ENCODE data around the gene HPF1.
A peak's percentile ranks its signal among the peaks of the same experiment; 100 is the strongest.

The HPF1 gene

DNA sequence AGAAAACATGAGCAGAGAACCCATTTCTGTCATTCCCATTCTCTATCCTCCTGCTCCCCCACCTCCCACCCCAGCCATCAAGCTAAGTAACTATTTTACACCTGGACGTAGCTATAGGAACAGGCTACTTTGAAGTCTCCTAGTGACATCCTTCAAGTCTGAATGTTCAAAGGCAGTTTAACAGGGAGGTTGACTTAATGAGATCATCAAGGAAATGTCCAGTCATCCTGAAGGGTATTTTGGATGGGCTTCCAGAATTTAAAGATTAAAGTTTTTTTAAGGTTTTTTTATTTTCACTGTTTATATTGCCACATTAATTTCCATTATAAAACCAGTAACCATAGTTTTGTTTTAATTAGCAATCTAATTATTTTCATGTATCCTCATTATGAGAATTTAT, 41.1 kb downstream of the HPF1 start:
- Histone ChIP-seq H2BK12ac (ENCODE audit: low read length in 2 of 2) (no peak overlapping the region), H3K27ac (ENCODE audit: low read length, poor library complexity, severe bottlenecking) (no peak overlapping the region), H3K4ac (ENCODE audit: low read depth in 1 of 2, low read length in 2 of 2) (no peak overlapping the region), H3K4me2 (ENCODE audit: low read length, poor library complexity, severe bottlenecking) (no peak overlapping the region), H3K9ac (ENCODE audit: low read length) (no peak overlapping the region), H2BK5ac (ENCODE audit: low read depth, low read length, poor library complexity, severe bottlenecking) (no peak overlapping the region), H3K14ac (ENCODE audit: low read length in 2 of 2) (no peak overlapping the region), H3K9me3 (ENCODE audit: control insufficient read depth, low read length) (no peaks in the 10 kb centered on the region), H4K8ac (ENCODE audit: low read length) (no peak overlapping the region), H3K4me3 (ENCODE audit: insufficient read depth in 1 of 2, low read depth in 1 of 2, low read length in 2 of 2) (no peak overlapping the region), H3K18ac (ENCODE audit: low read depth in 1 of 2, low read length in 2 of 2) (no peak overlapping the region), H2BK120ac (ENCODE audit: low read depth, low read length) (no peak overlapping the region), H3K27me3 (ENCODE audit: control insufficient read depth in 1 of 2, insufficient read depth in 1 of 2, low read length in 2 of 2) (no peaks in the 10 kb centered on the region), H2AK5ac (ENCODE audit: low read length, severe bottlenecking) (no peak overlapping the region), H3K4me1 (ENCODE audit: control insufficient read depth, insufficient read depth, low read depth, low read length) (no peaks in the 10 kb centered on the region), H2AFZ (ENCODE audit: low read depth, low read length) (no peak overlapping the region), H3K36me3 (ENCODE audit: control insufficient read depth in 1 of 2, insufficient read depth in 2 of 2, low read depth in 1 of 2, low read length in 2 of 2) (peaks cover 6 to 72% of the 10 kb centered on the region in 2 experiments), H2BK15ac (ENCODE audit: low read depth, poor library complexity, severe bottlenecking) (no peak overlapping the region), H4K91ac (ENCODE audit: low read length) (no peak overlapping the region), H3K23ac (ENCODE audit: low read length in 2 of 2) (no peak overlapping the region), H3K79me1 (replicated peaks; ENCODE audit: low read length, poor library complexity, severe bottlenecking) (peaks cover 4% of the 10 kb centered on the region)
- 100% methylated on average over 1 of the region's 1 CpG for WGBS
- DNase-seq, result no peak

GRCh38 chr4:169715826-169716225, 41.9 kb downstream of the HPF1 start:
- Histone ChIP-seq H4K8ac (ENCODE audit: low read length) (no peak overlapping the region), H3K14ac (ENCODE audit: low read length in 2 of 2) (no peak overlapping the region), H3K23ac (ENCODE audit: low read length in 2 of 2) (no peak overlapping the region), H3K4me1 (ENCODE audit: control insufficient read depth, insufficient read depth, low read depth, low read length) (no peaks in the 10 kb centered on the region), H2BK15ac (ENCODE audit: low read depth, poor library complexity, severe bottlenecking) (no peak overlapping the region), H3K36me3 (ENCODE audit: control insufficient read depth in 1 of 2, insufficient read depth in 2 of 2, low read depth in 1 of 2, low read length in 2 of 2) (peaks cover 6 to 63% of the 10 kb centered on the region in 2 experiments), H3K4me3 (ENCODE audit: insufficient read depth in 1 of 2, low read depth in 1 of 2, low read length in 2 of 2) (no peak overlapping the region), H3K79me1 (replicated peaks; ENCODE audit: low read length, poor library complexity, severe bottlenecking) (peaks cover 4% of the 10 kb centered on the region), H3K9me3 (ENCODE audit: control insufficient read depth, low read length) (no peaks in the 10 kb centered on the region), H2BK12ac (ENCODE audit: low read length in 2 of 2) (no peak overlapping the region), H3K27me3 (ENCODE audit: control insufficient read depth in 1 of 2, insufficient read depth in 1 of 2, low read length in 2 of 2) (no peaks in the 10 kb centered on the region), H2BK120ac (ENCODE audit: low read depth, low read length) (no peak overlapping the region), H2AFZ (ENCODE audit: low read depth, low read length) (no peak overlapping the region), H3K4me2 (ENCODE audit: low read length, poor library complexity, severe bottlenecking) (no peak overlapping the region), H2AK5ac (ENCODE audit: low read length, severe bottlenecking) (no peak overlapping the region), H3K9ac (ENCODE audit: low read length) (no peak overlapping the region), H4K91ac (ENCODE audit: low read length) (no peak overlapping the region), H3K18ac (ENCODE audit: low read depth in 1 of 2, low read length in 2 of 2) (no peak overlapping the region), H3K4ac (ENCODE audit: low read depth in 1 of 2, low read length in 2 of 2) (no peak overlapping the region), H3K27ac (ENCODE audit: low read length, poor library complexity, severe bottlenecking) (no peak overlapping the region), H2BK5ac (ENCODE audit: low read depth, low read length, poor library complexity, severe bottlenecking) (no peak overlapping the region)
- no peak for DNase-seq
- no CpG with 5 or more reads among the region's 2 CpGs for WGBS

GRCh38 chr4:169707958-169708643, 49.6 kb downstream of the HPF1 start:
- no peak overlapping the region for H3K23ac ChIP-seq (ENCODE audit: low read length in 2 of 2)
- no peak overlapping the region for H2BK120ac ChIP-seq (ENCODE audit: low read depth, low read length)
- H3K4me3 ChIP-seq (ENCODE audit: insufficient read depth in 1 of 2, low read depth in 1 of 2, low read length in 2 of 2), result no peak overlapping the region
- no peak overlapping the region for H3K4ac ChIP-seq (ENCODE audit: low read depth in 1 of 2, low read length in 2 of 2)
- peaks cover 10 to 59% of the 10 kb centered on the region in 2 experiments for H3K36me3 ChIP-seq (ENCODE audit: control insufficient read depth in 1 of 2, insufficient read depth in 2 of 2, low read depth in 1 of 2, low read length in 2 of 2)
- H3K27me3 ChIP-seq (ENCODE audit: control insufficient read depth in 1 of 2, insufficient read depth in 1 of 2, low read length in 2 of 2), result no peaks in the 10 kb centered on the region
- H3K27ac ChIP-seq (ENCODE audit: low read length, poor library complexity, severe bottlenecking), result no peak overlapping the region
- H3K4me2 ChIP-seq (ENCODE audit: low read length, poor library complexity, severe bottlenecking), result no peak overlapping the region
- no peak overlapping the region for H4K8ac ChIP-seq (ENCODE audit: low read length)
- H2BK15ac ChIP-seq (ENCODE audit: low read depth, poor library complexity, severe bottlenecking), result no peak overlapping the region
- H3K18ac ChIP-seq (ENCODE audit: low read depth in 1 of 2, low read length in 2 of 2), result no peak overlapping the region
- no peaks in the 10 kb centered on the region for H3K4me1 ChIP-seq (ENCODE audit: control insufficient read depth, insufficient read depth, low read depth, low read length)
- peak overlapping the region; percentile 46 for H3K9ac ChIP-seq (ENCODE audit: low read length)
- peaks cover 9% of the 10 kb centered on the region for H3K79me1 ChIP-seq (replicated peaks; ENCODE audit: low read length, poor library complexity, severe bottlenecking)
- no peaks in the 10 kb centered on the region for H3K9me3 ChIP-seq (ENCODE audit: control insufficient read depth, low read length)
- DNase-seq, result no peak
- no peak overlapping the region for H2AK5ac ChIP-seq (ENCODE audit: low read length, severe bottlenecking)
- H2BK5ac ChIP-seq (ENCODE audit: low read depth, low read length, poor library complexity, severe bottlenecking), result no peak overlapping the region
- no peak overlapping the region for H2AFZ ChIP-seq (ENCODE audit: low read depth, low read length)
- no peak overlapping the region for H2BK12ac ChIP-seq (ENCODE audit: low read length in 2 of 2)
- 89% methylated on average over 2 of the region's 2 CpGs for WGBS
- H3K14ac ChIP-seq (ENCODE audit: low read length in 2 of 2), result no peak overlapping the region
- H4K91ac ChIP-seq (ENCODE audit: low read length), result no peak overlapping the region

DNA sequence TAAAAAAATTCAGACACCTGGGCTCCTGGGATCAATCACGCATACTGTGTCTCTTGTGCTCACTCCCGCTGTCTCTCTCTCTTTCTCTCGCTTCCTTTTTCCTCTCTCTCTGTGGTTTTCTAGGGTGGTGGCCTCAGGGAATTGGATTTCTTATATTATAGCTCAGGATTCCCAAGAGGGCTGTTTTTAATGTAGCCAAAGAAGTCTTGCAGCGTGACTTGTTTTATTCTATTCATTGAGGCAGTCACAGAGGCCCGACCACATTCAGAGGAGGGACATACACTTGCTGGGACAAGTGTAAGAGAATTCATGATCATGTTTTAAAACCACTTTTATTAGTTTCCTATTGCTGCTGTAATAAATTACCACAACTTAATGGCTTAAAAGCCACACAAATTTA, 59.4 kb downstream of the HPF1 start:
- Histone ChIP-seq H3K9me3 (ENCODE audit: control insufficient read depth, low read length) (no peaks in the 10 kb centered on the region), H3K27me3 (ENCODE audit: control insufficient read depth in 1 of 2, insufficient read depth in 1 of 2, low read length in 2 of 2) (no peaks in the 10 kb centered on the region), H2BK120ac (ENCODE audit: low read depth, low read length) (no peak overlapping the region), H3K4ac (ENCODE audit: low read depth in 1 of 2, low read length in 2 of 2) (no peak overlapping the region), H3K23ac (ENCODE audit: low read length in 2 of 2) (no peak overlapping the region), H3K27ac (ENCODE audit: low read length, poor library complexity, severe bottlenecking) (no peak overlapping the region), H3K4me3 (ENCODE audit: insufficient read depth in 1 of 2, low read depth in 1 of 2, low read length in 2 of 2) (no peak overlapping the region), H3K18ac (ENCODE audit: low read depth in 1 of 2, low read length in 2 of 2) (no peak overlapping the region), H2BK12ac (ENCODE audit: low read length in 2 of 2) (no peak overlapping the region), H3K14ac (ENCODE audit: low read length in 2 of 2) (no peak overlapping the region), H2AFZ (ENCODE audit: low read depth, low read length) (no peak overlapping the region), H3K79me1 (replicated peaks; ENCODE audit: low read length, poor library complexity, severe bottlenecking) (peaks cover 13% of the 10 kb centered on the region), H4K8ac (ENCODE audit: low read length) (no peak overlapping the region), H2BK15ac (ENCODE audit: low read depth, poor library complexity, severe bottlenecking) (no peak overlapping the region), H3K9ac (ENCODE audit: low read length) (no peak overlapping the region), H4K91ac (ENCODE audit: low read length) (no peak overlapping the region), H2BK5ac (ENCODE audit: low read depth, low read length, poor library complexity, severe bottlenecking) (no peak overlapping the region), H3K4me2 (ENCODE audit: low read length, poor library complexity, severe bottlenecking) (no peak overlapping the region), H2AK5ac (ENCODE audit: low read length, severe bottlenecking) (no peak overlapping the region), H3K36me3 (ENCODE audit: control insufficient read depth in 1 of 2, insufficient read depth in 2 of 2, low read depth in 1 of 2, low read length in 2 of 2) (peaks cover 9 to 71% of the 10 kb centered on the region in 2 experiments), H3K4me1 (ENCODE audit: control insufficient read depth, insufficient read depth, low read depth, low read length) (no peaks in the 10 kb centered on the region)
- WGBS, result 100% methylated on average over 2 of the region's 5 CpGs
- no peak for DNase-seq

All from mesenchymal stem cell (in vitro differentiated cells and primary cell).